ENCODE results near the gene APBB2. TPM values are rescaled to one million over a fixed set of nuclear protein-coding genes. Genes with fewer than 3 reads are reported as not detected.

The APBB2 gene
- total RNA-seq, 2 donors from 2014 or later = 17.4 to 56.6 TPM

- Histone ChIP-seq H3K36me3 (no peaks in the 10 kb centered on the region), H3K4me1 (replicated peaks) (no peaks in the 10 kb centered on the region), H3K27me3 (replicated peaks; ENCODE audit: insufficient read depth) (no peaks in the 10 kb centered on the region), H3K9me3 (no peaks in the 10 kb centered on the region), H3K27ac (no peak overlapping the region), H3K4me3 (no peak overlapping the region)
- 90% methylated on average over 10 of the region's 10 CpGs for WGBS
- no peak for TF ChIP-seq POLR2AphosphoS5 (IDR thresholded peaks at IDR 0.05)
- no peak for DNase-seq (ENCODE audit: low spot score)
- intact Hi-C loops (cut with DNase I) = no loop called here
Observed at GRCh38 chr4:40840255-40840984, 373.9 kb downstream of the APBB2 start.

- Histone ChIP-seq H3K4me1 (replicated peaks) (no peaks in the 10 kb centered on the region), H3K4me3 (no peak overlapping the region), H3K9me3 (no peaks in the 10 kb centered on the region), H3K36me3 (no peaks in the 10 kb centered on the region), H3K27me3 (replicated peaks; ENCODE audit: insufficient read depth) (no peaks in the 10 kb centered on the region), H3K27ac (no peak overlapping the region)
- TF ChIP-seq POLR2A (IDR thresholded peaks at IDR 0.05) (no peak), CTCF (IDR thresholded peaks at IDR 0.05) (no peak), POLR2AphosphoS5 (IDR thresholded peaks at IDR 0.05) (no peak)
- no peak for DNase-seq (ENCODE audit: low spot score)
- WGBS = 90% methylated on average over 4 of the region's 4 CpGs
- intact Hi-C loops (cut with DNase I) = no loop called here
Observed at GRCh38 chr4:40838742-40839141, 375.6 kb downstream of the APBB2 start.

- no peaks in the 10 kb centered on the region for H3K36me3 ChIP-seq
- H3K4me1 ChIP-seq (replicated peaks) = no peaks in the 10 kb centered on the region
- WGBS = 57% methylated on average over 16 of the region's 16 CpGs
- TF ChIP-seq POLR2AphosphoS5 (IDR thresholded peaks at IDR 0.05) = peak; percentile 37
- TF ChIP-seq CTCF (IDR thresholded peaks at IDR 0.05) = no peak
- no peaks in the 10 kb centered on the region for H3K9me3 ChIP-seq
- H3K27ac ChIP-seq = no peak overlapping the region
- intact Hi-C loops (cut with DNase I) = no loop called here
- peak; percentile 40 for DNase-seq (ENCODE audit: low spot score)
- H3K4me3 ChIP-seq = no peak overlapping the region
- H3K27me3 ChIP-seq (replicated peaks; ENCODE audit: insufficient read depth) = no peaks in the 10 kb centered on the region
Observed at GRCh38 chr4:40837094-40837870, 377.1 kb downstream of the APBB2 start.

- Histone ChIP-seq H3K27me3 (replicated peaks; ENCODE audit: insufficient read depth) (no peaks in the 10 kb centered on the region), H3K4me1 (replicated peaks) (no peaks in the 10 kb centered on the region), H3K36me3 (no peaks in the 10 kb centered on the region), H3K27ac (no peak overlapping the region), H3K9me3 (no peaks in the 10 kb centered on the region), H3K4me3 (no peak overlapping the region)
- TF ChIP-seq POLR2A (IDR thresholded peaks at IDR 0.05) (no peak), CTCF (IDR thresholded peaks at IDR 0.05) (no peak), POLR2AphosphoS5 (IDR thresholded peaks at IDR 0.05) (no peak)
- intact Hi-C loops (cut with DNase I) = no loop called here
- WGBS = 94% methylated on average over 11 of the region's 11 CpGs
- no peak for DNase-seq (ENCODE audit: low spot score)
Observed at GRCh38 chr4:40833212-40833611, 381.1 kb downstream of the APBB2 start.

GRCh38 chr4:40832175-40832574 is 382.2 kb downstream of the APBB2 start:
- no peaks in the 10 kb centered on the region for H3K9me3 ChIP-seq

More at GRCh38 chr4:40832175-40832574, 382.2 kb downstream of the APBB2 start:
- intact Hi-C loops (cut with DNase I) = no loop called here
- no peaks in the 10 kb centered on the region for H3K4me1 ChIP-seq (replicated peaks)
- WGBS = 96% methylated on average over 11 of the region's 11 CpGs
- DNase-seq (ENCODE audit: low spot score) = no peak
- H3K27me3 ChIP-seq (replicated peaks; ENCODE audit: insufficient read depth) = no peaks in the 10 kb centered on the region
- H3K27ac ChIP-seq = no peak overlapping the region
- no peak overlapping the region for H3K4me3 ChIP-seq
- H3K36me3 ChIP-seq = no peaks in the 10 kb centered on the region
- TF ChIP-seq POLR2A (IDR thresholded peaks at IDR 0.05) = no peak
- no peak for TF ChIP-seq CTCF (IDR thresholded peaks at IDR 0.05)
- no peak for TF ChIP-seq POLR2AphosphoS5 (IDR thresholded peaks at IDR 0.05)

Data from prostate gland (tissue), 2 donors.